HepG2 (cell line): ENCODE measurements around the gene PKD1L1. TPM values are rescaled to one million over a fixed set of nuclear protein-coding genes. Genes with fewer than 3 reads are reported as not detected.

ENCODE experiments used
- CC2D1A ChIP-seq: sonication (generic); formaldehyde crosslinking; IDR thresholded peaks from 2 replicates; pipeline ENCODE4 v1.8.1; 2023; ENCODE audit warnings: mild to moderate bottlenecking, missing genetic modification reagents
- CCDC6 ChIP-seq: sonication (generic); formaldehyde crosslinking; IDR thresholded peaks from 2 replicates; pipeline ENCODE4 v1.8.1; 2022; ENCODE audit warnings: mild to moderate bottlenecking, missing genetic modification reagents, moderate library complexity
- GATAD1 ChIP-seq: IDR thresholded peaks from 2 replicates; pipeline ENCODE4 v1.6.1; 2016; ENCODE audit warnings: missing genetic modification reagents, missing compliant biosample characterization
- GFI1 ChIP-seq: sonication (generic); formaldehyde crosslinking; IDR thresholded peaks from 2 replicates; pipeline ENCODE4 v1.5.0; 2020; ENCODE audit warnings: missing genetic modification reagents, mild to moderate bottlenecking, borderline replicate concordance
- HDAC2 ChIP-seq: sonication (generic); formaldehyde crosslinking; IDR thresholded peaks from 2 replicates; pipeline ENCODE4 v1.4.0; 2020; ENCODE audit warnings: missing genetic modification reagents
- HNRNPK ChIP-seq: fragments of 200-400 bp; formaldehyde crosslinking; IDR thresholded peaks from 2 replicates; pipeline ENCODE4 v1.6.1; 2018; ENCODE audit warnings: low read length, low read depth, moderate library complexity, mild to moderate bottlenecking; ENCODE audit not compliant: poor library complexity, severe bottlenecking
- MATR3 ChIP-seq: sonication (generic); formaldehyde crosslinking; IDR thresholded peaks from 2 replicates; pipeline ENCODE4 v1.4.0; 2020; ENCODE audit warnings: missing genetic modification reagents
- MED13 ChIP-seq: sonication (generic); formaldehyde crosslinking; IDR thresholded peaks from 2 replicates; pipeline ENCODE4 v1.5.0; 2020; ENCODE audit warnings: missing genetic modification reagents
- MED8 ChIP-seq: sonication (generic); formaldehyde crosslinking; IDR thresholded peaks from 2 replicates; pipeline ENCODE4 v1.8.1; 2023; ENCODE audit warnings: mild to moderate bottlenecking, missing genetic modification reagents; ENCODE audit not compliant: insufficient replicate concordance
- MLLT10 ChIP-seq: sonication (generic); formaldehyde crosslinking; IDR thresholded peaks from 2 replicates; pipeline ENCODE4 v1.4.0; 2020; ENCODE audit warnings: missing genetic modification reagents
- NFRKB ChIP-seq: fragments of 450-650 bp; IDR thresholded peaks from 2 replicates; pipeline ENCODE4 v1.6.1; 2017
- RCOR2 ChIP-seq: IDR thresholded peaks from 2 replicates; pipeline ENCODE4 v1.6.1; 2016; ENCODE audit warnings: missing biosample characterization, missing genetic modification reagents
- SIN3B ChIP-seq: fragments of 150-350 bp; IDR thresholded peaks from 2 replicates; pipeline ENCODE4 v1.6.1; 2014; ENCODE audit warnings: low read length
- ZNF12 ChIP-seq: sonication (generic); formaldehyde crosslinking; IDR thresholded peaks from 2 replicates; pipeline ENCODE4 v1.5.0; 2020; ENCODE audit warnings: missing genetic modification reagents
- ZNF547 ChIP-seq: sonication (generic); formaldehyde crosslinking; IDR thresholded peaks from 2 replicates; pipeline ENCODE4 v1.5.1; 2020; ENCODE audit warnings: mild to moderate bottlenecking, missing genetic modification reagents
- polyA plus RNA-seq, 8 experiments: library from polyadenylated mRNA; depleted of rRNA in 3 of 8; stranded (reverse) in 7 of 8; unstranded in 1 of 8; fragments of >200 nt; fragmentation: Illumina TruSeq in 4 of 8; extraction: Trizol in 4 of 8; gene quantifications; 2 replicates each; pipeline versions ENCODE4 v1.2.1 to v1.2.3, GENCODE V29; 2011 to 2016; ENCODE audit warnings: low read depth in 4 of 8, missing spikeins in 1 of 8, mixed read lengths in 1 of 8; ENCODE audit not compliant: insufficient read depth in 1 of 8
- total RNA-seq, 5 experiments: library from RNA; depleted of rRNA; stranded (reverse); fragments of >200 nt; fragmentation: Illumina TruSeq; extraction: Trizol; gene quantifications; 2 replicates each; pipeline ENCODE4 v1.2.3, GENCODE V29; 2016; ENCODE audit warnings: low read depth in 1 of 5
- TF ChIP-seq, protein P1 (sequence below): sonication (generic); formaldehyde crosslinking; IDR thresholded peaks from 2 replicates; pipeline ENCODE4 v1.5.0; 2020; ENCODE audit warnings: missing genetic modification reagents
- TF ChIP-seq, protein P2 (sequence below): sonication (generic); formaldehyde crosslinking; IDR thresholded peaks from 2 replicates; pipeline ENCODE4 v1.9.0; 2021; ENCODE audit warnings: mild to moderate bottlenecking, missing genetic modification reagents
- TF ChIP-seq, protein P3 (sequence below): sonication (generic); formaldehyde crosslinking; IDR thresholded peaks from 2 replicates; pipeline ENCODE4 v1.4.0; 2020; ENCODE audit warnings: mild to moderate bottlenecking, missing genetic modification reagents

Gene PKD1L1
- total and polyA plus RNA-seq, 2 of the 13 experiments (the other 11 are each of a cell fraction or from before 2014, with no cell fraction given): 0.01 TPM; not detected in 1

DNA sequence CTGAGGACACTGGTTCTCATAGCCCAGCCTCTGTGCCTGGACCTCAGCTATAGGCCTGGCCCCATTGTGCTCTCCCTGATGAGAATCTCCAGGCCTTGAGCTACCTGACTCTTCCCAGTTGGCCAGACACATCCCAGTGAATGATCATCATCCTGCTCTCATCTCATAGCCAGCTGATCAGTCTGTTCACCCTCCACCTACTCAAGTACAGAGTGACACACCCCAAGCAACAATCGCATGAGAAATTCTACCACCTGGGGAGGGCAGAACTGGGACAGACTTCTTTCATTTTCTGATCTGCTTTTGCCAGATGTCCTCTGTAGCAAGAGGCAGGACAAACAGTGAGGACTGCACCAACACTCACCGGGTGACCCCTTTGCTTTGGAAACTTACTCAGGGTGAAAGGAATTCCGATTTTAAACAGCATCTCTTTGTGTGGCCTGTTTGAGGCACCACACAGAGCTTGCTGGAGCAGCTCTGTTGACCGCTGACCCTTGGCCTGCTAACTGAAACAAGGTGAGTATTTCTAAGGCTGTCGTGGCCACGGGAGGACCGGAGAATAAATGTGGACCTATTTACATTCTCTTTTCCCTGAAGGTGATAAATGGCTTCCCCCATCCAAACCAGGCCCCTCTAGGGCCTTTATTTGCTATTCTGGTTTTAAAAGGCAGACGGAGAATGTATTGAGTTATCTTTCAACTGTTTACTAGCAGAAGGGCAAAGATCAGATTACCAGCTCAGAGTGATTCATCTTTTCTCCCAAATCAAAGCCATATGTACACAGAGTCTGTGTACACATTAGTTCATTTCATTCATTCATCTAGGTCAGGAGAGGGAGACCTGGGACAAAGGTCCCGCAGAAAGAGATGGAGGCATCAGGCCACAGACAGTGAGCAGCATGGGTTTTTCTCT lies 184.9 kb downstream of the PKD1L1 start (continued):
- TF ChIP-seq ZNF12 (CRISPR knock-in tag): no peak
- TF ChIP-seq MLLT10: no peak
- TF ChIP-seq, protein P1, sequence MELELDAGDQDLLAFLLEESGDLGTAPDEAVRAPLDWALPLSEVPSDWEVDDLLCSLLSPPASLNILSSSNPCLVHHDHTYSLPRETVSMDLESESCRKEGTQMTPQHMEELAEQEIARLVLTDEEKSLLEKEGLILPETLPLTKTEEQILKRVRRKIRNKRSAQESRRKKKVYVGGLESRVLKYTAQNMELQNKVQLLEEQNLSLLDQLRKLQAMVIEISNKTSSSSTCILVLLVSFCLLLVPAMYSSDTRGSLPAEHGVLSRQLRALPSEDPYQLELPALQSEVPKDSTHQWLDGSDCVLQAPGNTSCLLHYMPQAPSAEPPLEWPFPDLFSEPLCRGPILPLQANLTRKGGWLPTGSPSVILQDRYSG (CRISPR knock-in tag): 0 out of 2 replicates have a peak, but pooled peaks have one; percentile 3
- TF ChIP-seq GATAD1 (CRISPR knock-in tag): peak; percentile 32; the same call in 1 of the 2 replicates
- TF ChIP-seq CC2D1A (CRISPR knock-in tag): no peak
- TF ChIP-seq MATR3 (CRISPR knock-in tag): no peak
- TF ChIP-seq HDAC2 (CRISPR knock-in tag): peak; percentile 92
- TF ChIP-seq, protein P2, sequence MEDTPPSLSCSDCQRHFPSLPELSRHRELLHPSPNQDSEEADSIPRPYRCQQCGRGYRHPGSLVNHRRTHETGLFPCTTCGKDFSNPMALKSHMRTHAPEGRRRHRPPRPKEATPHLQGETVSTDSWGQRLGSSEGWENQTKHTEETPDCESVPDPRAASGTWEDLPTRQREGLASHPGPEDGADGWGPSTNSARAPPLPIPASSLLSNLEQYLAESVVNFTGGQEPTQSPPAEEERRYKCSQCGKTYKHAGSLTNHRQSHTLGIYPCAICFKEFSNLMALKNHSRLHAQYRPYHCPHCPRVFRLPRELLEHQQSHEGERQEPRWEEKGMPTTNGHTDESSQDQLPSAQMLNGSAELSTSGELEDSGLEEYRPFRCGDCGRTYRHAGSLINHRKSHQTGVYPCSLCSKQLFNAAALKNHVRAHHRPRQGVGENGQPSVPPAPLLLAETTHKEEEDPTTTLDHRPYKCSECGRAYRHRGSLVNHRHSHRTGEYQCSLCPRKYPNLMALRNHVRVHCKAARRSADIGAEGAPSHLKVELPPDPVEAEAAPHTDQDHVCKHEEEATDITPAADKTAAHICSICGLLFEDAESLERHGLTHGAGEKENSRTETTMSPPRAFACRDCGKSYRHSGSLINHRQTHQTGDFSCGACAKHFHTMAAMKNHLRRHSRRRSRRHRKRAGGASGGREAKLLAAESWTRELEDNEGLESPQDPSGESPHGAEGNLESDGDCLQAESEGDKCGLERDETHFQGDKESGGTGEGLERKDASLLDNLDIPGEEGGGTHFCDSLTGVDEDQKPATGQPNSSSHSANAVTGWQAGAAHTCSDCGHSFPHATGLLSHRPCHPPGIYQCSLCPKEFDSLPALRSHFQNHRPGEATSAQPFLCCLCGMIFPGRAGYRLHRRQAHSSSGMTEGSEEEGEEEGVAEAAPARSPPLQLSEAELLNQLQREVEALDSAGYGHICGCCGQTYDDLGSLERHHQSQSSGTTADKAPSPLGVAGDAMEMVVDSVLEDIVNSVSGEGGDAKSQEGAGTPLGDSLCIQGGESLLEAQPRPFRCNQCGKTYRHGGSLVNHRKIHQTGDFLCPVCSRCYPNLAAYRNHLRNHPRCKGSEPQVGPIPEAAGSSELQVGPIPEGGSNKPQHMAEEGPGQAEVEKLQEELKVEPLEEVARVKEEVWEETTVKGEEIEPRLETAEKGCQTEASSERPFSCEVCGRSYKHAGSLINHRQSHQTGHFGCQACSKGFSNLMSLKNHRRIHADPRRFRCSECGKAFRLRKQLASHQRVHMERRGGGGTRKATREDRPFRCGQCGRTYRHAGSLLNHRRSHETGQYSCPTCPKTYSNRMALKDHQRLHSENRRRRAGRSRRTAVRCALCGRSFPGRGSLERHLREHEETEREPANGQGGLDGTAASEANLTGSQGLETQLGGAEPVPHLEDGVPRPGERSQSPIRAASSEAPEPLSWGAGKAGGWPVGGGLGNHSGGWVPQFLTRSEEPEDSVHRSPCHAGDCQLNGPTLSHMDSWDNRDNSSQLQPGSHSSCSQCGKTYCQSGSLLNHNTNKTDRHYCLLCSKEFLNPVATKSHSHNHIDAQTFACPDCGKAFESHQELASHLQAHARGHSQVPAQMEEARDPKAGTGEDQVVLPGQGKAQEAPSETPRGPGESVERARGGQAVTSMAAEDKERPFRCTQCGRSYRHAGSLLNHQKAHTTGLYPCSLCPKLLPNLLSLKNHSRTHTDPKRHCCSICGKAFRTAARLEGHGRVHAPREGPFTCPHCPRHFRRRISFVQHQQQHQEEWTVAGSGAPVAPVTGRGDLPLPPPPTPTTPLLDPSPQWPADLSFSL: peak; percentile 62; the same call in 1 of the 2 replicates
- TF ChIP-seq GFI1 (CRISPR knock-in tag): peak; percentile 100
- peak; percentile 95 for TF ChIP-seq MED8
- TF ChIP-seq, protein P3, sequence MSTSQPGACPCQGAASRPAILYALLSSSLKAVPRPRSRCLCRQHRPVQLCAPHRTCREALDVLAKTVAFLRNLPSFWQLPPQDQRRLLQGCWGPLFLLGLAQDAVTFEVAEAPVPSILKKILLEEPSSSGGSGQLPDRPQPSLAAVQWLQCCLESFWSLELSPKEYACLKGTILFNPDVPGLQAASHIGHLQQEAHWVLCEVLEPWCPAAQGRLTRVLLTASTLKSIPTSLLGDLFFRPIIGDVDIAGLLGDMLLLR (CRISPR knock-in tag): no peak
- 0 out of 2 replicates have a peak, but pooled peaks have one; percentile 52 for TF ChIP-seq CCDC6 (CRISPR knock-in tag)
- peak; percentile 94; the same call in 1 of the 2 replicates for TF ChIP-seq MED13 (CRISPR knock-in tag)
- TF ChIP-seq HNRNPK: no peak
- no peak for TF ChIP-seq NFRKB
- TF ChIP-seq RCOR2 (CRISPR knock-in tag): peak; percentile 99
- no peak for TF ChIP-seq SIN3B
- TF ChIP-seq ZNF547 (CRISPR knock-in tag): 0 out of 2 replicates have a peak, but pooled peaks have one; percentile 17
